ENCODE results near the gene ZNF780B. TPM values are rescaled to one million over a fixed set of nuclear protein-coding genes. Genes with fewer than 3 reads are reported as not detected.

ZNF780B gene
- total RNA-seq = 7.5 and 21.7 TPM in 2 replicates

DNA sequence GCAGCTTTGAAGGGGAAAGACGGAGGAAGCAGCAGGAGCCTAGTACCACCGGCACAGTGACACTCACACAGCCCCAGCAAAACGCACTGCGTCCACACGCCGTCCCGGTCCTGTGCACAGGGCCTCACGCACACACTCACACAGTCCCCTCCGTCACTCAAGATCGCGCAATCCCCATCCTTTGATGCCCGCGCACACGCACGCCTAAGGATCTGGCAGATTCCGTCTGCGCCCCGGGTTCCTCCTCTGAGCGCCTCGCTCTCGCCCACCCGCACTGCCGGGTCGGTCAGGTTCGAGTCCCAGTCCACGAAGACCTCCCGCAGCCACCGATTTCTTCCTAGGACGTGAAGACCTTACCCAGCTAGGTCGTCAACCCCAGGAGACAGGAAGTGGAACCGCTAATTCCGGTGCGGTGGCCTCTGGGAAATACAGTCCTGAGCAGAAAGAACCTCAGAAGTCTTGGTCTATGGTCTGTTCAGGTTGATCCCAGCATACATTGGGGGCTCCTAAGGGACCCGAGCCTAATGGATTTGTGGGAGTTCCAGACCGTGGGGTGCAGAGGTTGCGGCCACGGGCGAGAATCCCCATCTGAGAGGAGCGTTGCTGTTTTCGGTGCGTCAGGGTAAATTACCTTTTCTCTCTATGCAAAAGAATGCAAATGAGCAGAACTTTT lies at the start of gene ZNF780B:
ZNF780B (minus strand) TSS at position 400 of the 673 bp plus-strand sequence. CDS start 5,899 bp downstream, outside the sequence.

DNA sequence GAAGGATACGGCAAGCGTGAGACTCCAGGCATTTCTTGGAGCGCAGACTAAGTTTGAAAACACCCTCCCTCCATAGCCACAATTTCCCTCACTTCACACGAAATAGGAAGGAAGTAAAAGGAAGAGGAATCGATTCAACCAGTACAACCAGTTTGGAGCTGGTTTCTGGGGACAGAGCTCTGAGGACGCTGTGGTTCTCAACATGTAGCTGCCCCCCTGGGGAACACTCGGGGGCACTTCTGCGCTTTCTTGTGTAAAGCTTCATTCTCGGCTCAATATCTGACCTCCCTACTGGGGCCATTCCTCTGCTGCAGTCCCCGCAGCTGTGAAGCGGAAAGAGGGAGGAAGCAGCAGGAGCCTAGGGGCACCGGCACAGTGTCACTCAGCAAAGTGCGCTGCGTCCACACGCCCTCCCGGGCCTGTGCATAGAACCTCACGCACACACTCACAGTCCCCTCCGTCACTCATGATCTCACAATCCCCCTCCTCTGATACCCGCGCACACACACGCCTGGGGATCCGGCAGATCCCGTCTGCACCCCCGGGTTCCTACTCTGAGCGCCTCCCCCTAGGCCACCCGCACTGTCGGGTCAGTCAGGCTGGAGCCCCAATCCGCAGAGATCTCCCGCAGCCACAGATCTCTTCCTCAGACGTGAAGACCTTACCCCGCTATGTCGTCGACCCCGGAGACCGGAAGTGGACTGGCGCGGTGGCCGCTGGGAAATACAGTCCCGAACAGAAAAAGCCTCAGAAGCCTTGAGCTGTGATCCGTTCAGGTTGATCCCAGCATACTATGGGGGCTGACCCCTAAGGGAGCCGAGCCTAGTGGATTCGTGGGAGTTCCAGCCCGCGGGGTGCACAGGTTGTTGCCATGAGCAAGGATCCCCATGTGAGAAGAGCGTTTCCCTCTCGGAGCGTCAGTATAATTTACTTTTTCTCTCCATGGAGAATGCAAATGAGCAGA lies 34.5 kb upstream of the ZNF780B start, which contains the start of gene ZNF780A:
ZNF780A (minus strand) TSS at position 703 of the 964 bp plus-strand sequence. CDS start 6,190 bp downstream, outside the sequence.

DNA sequence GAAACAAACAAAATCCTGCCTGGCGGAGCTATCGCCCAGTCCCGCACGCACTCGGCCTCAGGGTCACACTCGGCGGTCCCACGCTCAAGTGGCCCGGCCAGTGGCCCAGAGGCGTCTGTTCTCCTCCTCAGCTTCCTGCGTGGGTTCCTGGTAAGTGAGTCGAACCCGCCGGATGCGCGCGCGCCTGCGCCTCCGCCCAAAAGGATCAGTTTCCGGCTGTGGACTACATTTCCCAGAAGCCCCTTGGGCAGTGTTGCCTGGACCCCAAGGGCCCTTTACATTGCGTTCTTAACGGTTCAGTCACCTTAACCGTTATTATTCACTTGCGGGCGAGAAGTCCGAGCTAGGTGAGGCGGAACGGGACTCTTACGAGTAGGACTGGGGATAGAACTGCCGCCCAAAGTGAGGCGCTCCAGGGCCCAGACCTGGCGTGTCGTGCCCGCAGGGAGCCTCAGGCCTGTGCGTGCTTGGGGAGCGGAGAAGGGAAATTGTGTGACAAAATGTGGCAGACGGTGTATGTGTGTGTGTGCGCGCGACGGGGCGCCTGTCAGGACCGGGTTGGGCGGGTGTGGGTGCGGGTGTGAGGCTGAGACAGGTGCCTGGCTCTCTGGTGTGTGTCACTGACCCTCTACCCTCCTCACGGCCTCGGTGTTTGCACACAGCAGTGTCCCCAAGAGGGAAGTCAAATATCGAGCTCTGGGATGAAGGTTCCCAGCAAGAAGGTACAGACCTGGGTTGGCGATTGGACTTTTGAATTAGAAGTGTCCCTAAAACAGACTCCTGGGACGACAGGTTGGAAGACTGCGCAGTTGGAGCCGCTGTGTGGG lies 59.0 kb downstream of the ZNF780B start, which contains the start of gene ZNF546:
ZNF546 (plus strand) TSS at position 250 of the 827 bp plus-strand sequence. CDS start 1,267 bp downstream, outside the sequence.

Other genes with a start within 250 kb of the ZNF780B start
- 5.8 and 8.8 TPM in 2 replicates for gene DYRK1B, start 222.1 kb downstream of the ZNF780B start, total RNA-seq
- 280 and 288 TPM in 2 replicates for gene FBL, start 209.9 kb downstream of the ZNF780B start, total RNA-seq
- gene FCGBP, start 121.6 kb downstream of the ZNF780B start, total RNA-seq = under 0.01 TPM in 1 of 2 replicates, not detected in the other
- gene PSMC4, start 85.1 kb downstream of the ZNF780B start, total RNA-seq = 114 and 173 TPM in 2 replicates
- 2.3 and 8.2 TPM in 2 replicates for gene ZNF546, start 59.2 kb downstream of the ZNF780B start, total RNA-seq
- 11.7 and 27.5 TPM in 2 replicates for gene ZNF780A, start 34.7 kb upstream of the ZNF780B start, total RNA-seq
- gene MAP3K10, start 135.2 kb upstream of the ZNF780B start, total RNA-seq = 6.1 and 6.5 TPM in 2 replicates
- not detected in 2 replicates for gene TTC9B, start 162.2 kb upstream of the ZNF780B start, total RNA-seq
- under 0.01 TPM in 1 of 2 replicates, not detected in the other for gene CCNP, start 170.5 kb upstream of the ZNF780B start, total RNA-seq
- 27.0 and 43.3 TPM in 2 replicates for gene AKT2, start 229.1 kb upstream of the ZNF780B start, total RNA-seq